ENCODE measurements around the gene DHX58. TPM values are rescaled to one million over a fixed set of nuclear protein-coding genes. Genes with fewer than 3 reads are reported as not detected.

Gene DHX58
- total RNA-seq (ENCODE audit: low replicate concordance), result 0.12 TPM in 1 of 2 replicates, not detected in the other

DNA sequence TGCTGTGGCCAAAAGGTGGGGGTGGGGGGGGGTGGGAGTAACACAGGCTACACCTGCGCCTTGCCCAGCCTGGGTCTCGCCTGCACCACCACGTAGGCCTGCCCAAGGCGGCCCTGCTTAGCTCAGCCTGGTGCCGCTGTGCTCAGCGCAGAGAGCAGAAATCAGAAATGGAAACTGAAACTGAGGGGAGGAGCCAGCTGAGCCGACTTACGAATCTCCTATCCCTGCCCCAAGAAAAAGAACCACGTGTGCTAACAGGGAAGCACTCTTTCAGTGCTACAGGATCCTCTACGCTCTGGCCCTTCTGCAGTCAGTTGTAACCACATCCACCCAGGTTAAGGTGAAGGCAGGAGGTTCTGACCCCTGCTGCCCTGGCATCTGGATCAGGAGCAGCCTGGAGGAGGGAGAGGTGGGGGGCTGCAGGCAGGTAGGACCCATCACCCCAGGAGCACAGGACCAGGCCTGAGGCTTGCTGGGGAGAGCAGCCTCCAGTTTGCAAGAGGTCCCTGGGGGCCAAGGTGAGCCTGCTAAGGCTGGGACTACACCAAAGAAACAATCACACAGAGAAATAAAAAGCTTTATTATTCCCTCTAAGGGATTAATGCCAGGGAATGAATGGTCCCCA is at the start of gene DHX58:
Gene DHX58 (minus strand): TSS at position 163 of the 625 bp plus-strand sequence. CDS start 822 bp downstream, outside the sequence.
- H3K4me3 Mint-ChIP-seq, result peak within 1 kb of the TSS; percentile 50
- Histone ChIP-seq H3K9me3 (ENCODE audit: low read depth) (no peaks in the 10 kb centered on the region), H3K4me3 (no peak within 1 kb of the TSS), H2AFZ (replicated peaks) (no peak within 1 kb of the TSS), H3K4me2 (no peak within 1 kb of the TSS), H3F3A (ENCODE audit: low read depth) (no peaks in the 10 kb centered on the region), H3K4me1 (peaks cover 4% of the 10 kb centered on the region), H3K27ac (no peak within 1 kb of the TSS), H3K27me3 (no peaks in the 10 kb centered on the region), H4K20me1 (ENCODE audit: low read depth) (no peaks in the 10 kb centered on the region), H3K36me3 (no peaks in the 10 kb centered on the region), H3K9ac (no peak within 1 kb of the TSS), H3K79me2 (ENCODE audit: low read depth) (no peaks in the 10 kb centered on the region)
- peaks cover 4% of the 10 kb centered on the region for H3K36me3 Mint-ChIP-seq
- H3K27me3 Mint-ChIP-seq (ENCODE audit: insufficient read depth, low read depth), result peaks cover 4% of the 10 kb centered on the region
- no peaks in the 10 kb centered on the region for H3K9me3 Mint-ChIP-seq
- no peak for DNase-seq (ENCODE audit: low spot score)
- H3K4me1 Mint-ChIP-seq, result peaks cover 20% of the 10 kb centered on the region
- TF ChIP-seq, protein P1, sequence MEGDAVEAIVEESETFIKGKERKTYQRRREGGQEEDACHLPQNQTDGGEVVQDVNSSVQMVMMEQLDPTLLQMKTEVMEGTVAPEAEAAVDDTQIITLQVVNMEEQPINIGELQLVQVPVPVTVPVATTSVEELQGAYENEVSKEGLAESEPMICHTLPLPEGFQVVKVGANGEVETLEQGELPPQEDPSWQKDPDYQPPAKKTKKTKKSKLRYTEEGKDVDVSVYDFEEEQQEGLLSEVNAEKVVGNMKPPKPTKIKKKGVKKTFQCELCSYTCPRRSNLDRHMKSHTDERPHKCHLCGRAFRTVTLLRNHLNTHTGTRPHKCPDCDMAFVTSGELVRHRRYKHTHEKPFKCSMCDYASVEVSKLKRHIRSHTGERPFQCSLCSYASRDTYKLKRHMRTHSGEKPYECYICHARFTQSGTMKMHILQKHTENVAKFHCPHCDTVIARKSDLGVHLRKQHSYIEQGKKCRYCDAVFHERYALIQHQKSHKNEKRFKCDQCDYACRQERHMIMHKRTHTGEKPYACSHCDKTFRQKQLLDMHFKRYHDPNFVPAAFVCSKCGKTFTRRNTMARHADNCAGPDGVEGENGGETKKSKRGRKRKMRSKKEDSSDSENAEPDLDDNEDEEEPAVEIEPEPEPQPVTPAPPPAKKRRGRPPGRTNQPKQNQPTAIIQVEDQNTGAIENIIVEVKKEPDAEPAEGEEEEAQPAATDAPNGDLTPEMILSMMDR (IDR thresholded peaks at IDR 0.05), result no peak
- no peak within 1 kb of the TSS for H3K27ac Mint-ChIP-seq

DNA sequence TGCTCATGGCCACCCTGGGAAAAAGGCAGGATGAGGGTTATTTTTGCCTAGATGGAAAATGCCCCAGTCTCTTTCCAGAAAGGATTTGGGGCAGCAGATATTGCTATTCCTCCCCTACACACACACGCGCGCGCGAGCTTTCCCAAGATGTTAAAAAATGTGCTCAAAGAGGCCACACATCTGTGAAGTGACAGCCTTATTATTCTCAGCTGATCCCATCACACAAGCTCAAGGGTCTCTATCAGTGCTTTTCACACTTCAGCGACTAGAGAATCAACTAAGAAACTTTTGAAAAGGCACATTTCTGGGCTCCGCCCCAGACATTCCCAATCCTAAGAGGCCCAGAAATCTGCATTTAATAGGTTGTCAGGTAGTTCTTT is 48.0 kb upstream of the DHX58 start:
- H3K27ac ChIP-seq, result no peak overlapping the region

DNA sequence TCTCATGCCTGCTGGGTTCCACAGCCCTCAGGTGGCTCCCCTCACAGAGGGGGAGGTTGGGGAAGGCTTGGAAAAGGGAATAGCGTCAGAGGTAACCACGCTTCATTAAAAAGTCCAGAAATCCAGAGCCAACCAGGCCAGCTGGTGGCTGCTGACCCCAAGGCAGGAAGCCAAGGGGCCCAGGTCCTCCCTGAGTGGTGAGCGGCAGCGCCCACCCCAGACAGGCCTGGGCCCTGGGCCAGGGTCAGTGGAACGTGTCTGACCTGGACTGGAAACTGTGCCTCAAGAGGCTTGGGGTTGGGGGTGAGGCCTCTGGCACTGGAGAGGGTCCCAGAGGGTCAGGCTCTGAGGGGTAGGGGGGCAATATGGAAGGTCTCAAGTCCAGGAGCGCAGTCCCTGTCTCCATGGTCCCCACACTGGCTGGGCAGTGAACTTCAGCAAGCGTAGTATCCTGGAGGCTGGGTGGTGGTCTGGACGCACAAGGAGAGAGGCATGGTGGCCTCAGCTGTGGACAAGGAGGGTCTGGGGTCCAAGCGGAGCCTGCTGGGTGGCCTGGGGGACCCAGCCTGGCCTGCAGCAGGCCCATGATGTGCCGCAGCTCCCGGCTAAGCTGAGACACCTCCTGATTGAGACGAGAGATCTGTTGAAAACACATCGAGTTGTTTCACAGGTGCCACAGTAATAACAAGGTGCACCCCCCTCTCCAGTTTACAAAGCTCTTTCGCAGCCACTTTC is 47.4 kb upstream of the DHX58 start:
- DNase-seq (ENCODE audit: low spot score), result no peak
- Mint-ChIP-seq H3K27me3 (ENCODE audit: insufficient read depth, low read depth) (peaks cover 10% of the 10 kb centered on the region), H3K27ac (peak overlapping the region; percentile 42), H3K4me3 (no peak overlapping the region), H3K36me3 (no peaks in the 10 kb centered on the region), H3K9me3 (no peaks in the 10 kb centered on the region), H3K4me1 (peaks cover 27% of the 10 kb centered on the region)
- TF ChIP-seq EZH2 (IDR thresholded peaks at IDR 0.05) (no peak), EZH2phosphoT487 (IDR thresholded peaks at IDR 0.05) (no peak)
- TF ChIP-seq, protein P1 (IDR thresholded peaks at IDR 0.05), result no peak
- no peaks in the 10 kb centered on the region for H3K36me3 ChIP-seq
- no peaks in the 10 kb centered on the region for H3K4me1 ChIP-seq
- no peaks in the 10 kb centered on the region for H3K79me2 ChIP-seq (ENCODE audit: low read depth)
- H3K4me3 ChIP-seq, result no peak overlapping the region
- no peaks in the 10 kb centered on the region for H3K27me3 ChIP-seq
- no peak overlapping the region for H2AFZ ChIP-seq (replicated peaks)
- H3K27ac ChIP-seq, result no peak overlapping the region
- H3K9me3 ChIP-seq (ENCODE audit: low read depth), result no peaks in the 10 kb centered on the region
- H4K20me1 ChIP-seq (ENCODE audit: low read depth), result no peaks in the 10 kb centered on the region
- peaks cover 12% of the 10 kb centered on the region for H3F3A ChIP-seq (ENCODE audit: low read depth)
- H3K4me2 ChIP-seq, result no peak overlapping the region
- H3K9ac ChIP-seq, result no peak overlapping the region

More for the DNA sequence above, 48.0 kb upstream of the DHX58 start:
- Histone ChIP-seq H3K4me1 (no peaks in the 10 kb centered on the region), H3K9me3 (ENCODE audit: low read depth) (no peaks in the 10 kb centered on the region), H3K4me2 (no peak overlapping the region), H4K20me1 (ENCODE audit: low read depth) (no peaks in the 10 kb centered on the region), H3K4me3 (no peak overlapping the region), H3K27me3 (no peaks in the 10 kb centered on the region), H3K36me3 (no peaks in the 10 kb centered on the region), H3F3A (ENCODE audit: low read depth) (peaks cover 9% of the 10 kb centered on the region), H2AFZ (replicated peaks) (no peak overlapping the region), H3K79me2 (ENCODE audit: low read depth) (no peaks in the 10 kb centered on the region), H3K9ac (no peak overlapping the region)
- Mint-ChIP-seq H3K27me3 (ENCODE audit: insufficient read depth, low read depth) (peaks cover 11% of the 10 kb centered on the region), H3K36me3 (no peaks in the 10 kb centered on the region), H3K27ac (peak overlapping the region; percentile 42), H3K4me3 (peak overlapping the region; percentile 31), H3K4me1 (peaks cover 26% of the 10 kb centered on the region), H3K9me3 (no peaks in the 10 kb centered on the region)
- DNase-seq (ENCODE audit: low spot score), result no peak
- TF ChIP-seq, protein P1 (IDR thresholded peaks at IDR 0.05), result no peak
- TF ChIP-seq EZH2 (IDR thresholded peaks at IDR 0.05) (no peak), EZH2phosphoT487 (IDR thresholded peaks at IDR 0.05) (no peak)

Measured in neural progenitor cell (in vitro differentiated cells).